Uterus (tissue), 4 donors: ENCODE measurements around the gene IL22. TPM values are rescaled to one million over a fixed set of nuclear protein-coding genes. Genes with fewer than 3 reads are reported as not detected.
"Not testable (repeated sequence)": the region's sequence is repeated elsewhere in the genome, so short reads cannot be mapped to it uniquely, and the experiment has no call there.

ENCODE experiments used
- DNase-seq, 2 donors: peaks; one replicate each; pipeline ENCODE4 v3.0.0-alpha.2; 2019 to 2020
- H3K27ac ChIP-seq, 2 donors: fragments of 200-600 bp; sonication (generic); 1 replicate in 1 of 2; 2 replicates in 1 of 2; pipeline ENCODE4 v1.5.1; 2016 to 2018
- H3K27me3 ChIP-seq, 2 donors: fragments of 200-600 bp; sonication (generic); one replicate each; pipeline ENCODE4 v1.5.1; 2018 to 2019; ENCODE audit warnings: control low read depth in 1 of 2
- H3K36me3 ChIP-seq, 2 donors: fragments of 200-600 bp; sonication (generic); one replicate each; pipeline ENCODE4 v1.5.1; 2019; ENCODE audit warnings: control low read depth in 1 of 2
- H3K4me1 ChIP-seq, 2 donors: fragments of 200-600 bp; sonication (generic); one replicate each; pipeline ENCODE4 v1.5.1; 2018 to 2019; ENCODE audit warnings: control low read depth in 1 of 2
- H3K4me3 ChIP-seq, 2 donors: fragments of 200-600 bp; sonication (generic); 1 replicate in 1 of 2; 2 replicates in 1 of 2; pipeline ENCODE4 v1.5.1; 2018 to 2019; ENCODE audit warnings: mild to moderate bottlenecking in 1 of 2
- H3K9me3 ChIP-seq, 2 donors: fragments of 200-600 bp; sonication (generic); one replicate each; pipeline ENCODE4 v1.5.1; 2019; ENCODE audit warnings: control low read depth in 1 of 2
- POLR2A ChIP-seq, 2 donors: fragments of 450-650 bp; IDR thresholded peaks; one replicate each; pipeline ENCODE4 v1.6.1; 2016; ENCODE audit warnings: antibody characterized with exemption in 2 of 2, mild to moderate bottlenecking in 1 of 2, moderate library complexity in 1 of 2
- intact Hi-C: fragments of 100-400 bp; cut with DNase I; formaldehyde crosslinking; loops from one replicate; pipeline ENCODE4 v1.15.1; 2023; ENCODE audit warnings: low total_unique reads
- total RNA-seq, 4 donors: library from RNA; depleted of rRNA in 3 of 4; stranded (reverse); fragments of >200 nt in 3 of 4; gene quantifications; one replicate each; pipeline versions ENCODE4 v1.1.0 to v1.2.4, GENCODE V29; 2014 to 2023
- TF ChIP-seq, protein P1 (sequence below), 4 experiments: fragments of 200-600 bp in 2 of 4; fragments of 450-650 bp in 2 of 4; sonication (generic) in 2 of 4; IDR thresholded peaks; one replicate each; pipeline ENCODE4 v1.5.1; 2016 to 2019; ENCODE audit warnings: antibody characterized with exemption in 4 of 4, mild to moderate bottlenecking in 2 of 4, moderate library complexity in 1 of 4
- donor health status: DM: yes; HTN: yes; CAD: no.

The IL22 gene
- total RNA-seq, 4 donors from 2014 or later: not detected

DNA sequence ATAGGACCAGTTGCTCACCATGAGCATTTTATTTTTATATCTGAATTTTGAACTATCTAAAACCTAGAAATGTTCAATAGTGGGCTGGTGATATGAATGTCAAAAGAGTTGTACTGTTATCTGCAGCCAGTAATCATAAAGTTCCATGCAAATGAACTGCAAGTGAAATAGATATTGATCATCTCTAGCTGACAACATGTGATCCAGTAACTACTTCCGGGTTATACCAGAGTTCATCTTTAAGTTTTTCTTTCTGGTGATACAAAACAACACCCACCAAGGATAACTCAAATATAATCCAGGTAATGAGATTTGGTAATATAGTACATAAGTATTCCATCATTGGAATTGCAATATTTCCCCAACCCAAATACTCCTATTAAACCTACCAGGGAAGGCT lies 31.9 kb downstream of the IL22 start:
- H3K27ac ChIP-seq: no peak overlapping the region
- H3K27me3 ChIP-seq: peaks cover 0 to 17% of the 10 kb centered on the region in 2 donors
- no peak for TF ChIP-seq POLR2A (IDR thresholded peaks at IDR 0.05)
- TF ChIP-seq, protein P1, sequence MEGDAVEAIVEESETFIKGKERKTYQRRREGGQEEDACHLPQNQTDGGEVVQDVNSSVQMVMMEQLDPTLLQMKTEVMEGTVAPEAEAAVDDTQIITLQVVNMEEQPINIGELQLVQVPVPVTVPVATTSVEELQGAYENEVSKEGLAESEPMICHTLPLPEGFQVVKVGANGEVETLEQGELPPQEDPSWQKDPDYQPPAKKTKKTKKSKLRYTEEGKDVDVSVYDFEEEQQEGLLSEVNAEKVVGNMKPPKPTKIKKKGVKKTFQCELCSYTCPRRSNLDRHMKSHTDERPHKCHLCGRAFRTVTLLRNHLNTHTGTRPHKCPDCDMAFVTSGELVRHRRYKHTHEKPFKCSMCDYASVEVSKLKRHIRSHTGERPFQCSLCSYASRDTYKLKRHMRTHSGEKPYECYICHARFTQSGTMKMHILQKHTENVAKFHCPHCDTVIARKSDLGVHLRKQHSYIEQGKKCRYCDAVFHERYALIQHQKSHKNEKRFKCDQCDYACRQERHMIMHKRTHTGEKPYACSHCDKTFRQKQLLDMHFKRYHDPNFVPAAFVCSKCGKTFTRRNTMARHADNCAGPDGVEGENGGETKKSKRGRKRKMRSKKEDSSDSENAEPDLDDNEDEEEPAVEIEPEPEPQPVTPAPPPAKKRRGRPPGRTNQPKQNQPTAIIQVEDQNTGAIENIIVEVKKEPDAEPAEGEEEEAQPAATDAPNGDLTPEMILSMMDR (IDR thresholded peaks at IDR 0.05): no peak
- intact Hi-C loops: loop anchor here (10.0 kb wide), 1 partner anchor 93 kb away; no protein-coding TSS in a partner anchor
- no peaks in the 10 kb centered on the region for H3K4me1 ChIP-seq
- no peaks in the 10 kb centered on the region for H3K36me3 ChIP-seq
- no peak for DNase-seq
- H3K4me3 ChIP-seq: no peak overlapping the region
- no peaks in the 10 kb centered on the region for H3K9me3 ChIP-seq

DNA sequence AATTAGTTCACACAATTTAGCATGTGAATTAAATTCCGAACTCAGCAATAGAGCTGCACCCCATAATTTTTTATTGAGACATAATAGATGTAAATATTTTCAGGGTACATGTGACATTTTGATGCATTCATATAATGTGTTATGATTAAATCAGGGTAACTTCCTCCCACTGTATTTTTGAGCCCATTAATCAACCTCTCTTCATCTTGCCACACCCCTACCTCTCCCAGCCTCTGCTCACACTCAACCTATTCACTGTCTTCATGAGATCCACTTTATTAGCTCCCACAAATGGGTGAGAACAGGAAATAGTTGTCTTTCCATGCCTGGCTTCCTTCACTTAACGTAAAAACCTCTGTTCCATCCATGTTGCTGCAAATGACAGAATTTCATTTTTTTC lies 42.5 kb downstream of the IL22 start:
- Histone ChIP-seq H3K27me3 (peaks cover 0 to 8% of the 10 kb centered on the region in 2 donors), H3K4me3 (no peak overlapping the region), H3K27ac (no peak overlapping the region), H3K36me3 (no peaks in the 10 kb centered on the region), H3K9me3 (no peaks in the 10 kb centered on the region), H3K4me1 (no peaks in the 10 kb centered on the region)
- TF ChIP-seq, protein P1 (IDR thresholded peaks at IDR 0.05): no peak
- TF ChIP-seq POLR2A (IDR thresholded peaks at IDR 0.05): no peak
- DNase-seq: no peak
- intact Hi-C loops: no loop called here

DNA sequence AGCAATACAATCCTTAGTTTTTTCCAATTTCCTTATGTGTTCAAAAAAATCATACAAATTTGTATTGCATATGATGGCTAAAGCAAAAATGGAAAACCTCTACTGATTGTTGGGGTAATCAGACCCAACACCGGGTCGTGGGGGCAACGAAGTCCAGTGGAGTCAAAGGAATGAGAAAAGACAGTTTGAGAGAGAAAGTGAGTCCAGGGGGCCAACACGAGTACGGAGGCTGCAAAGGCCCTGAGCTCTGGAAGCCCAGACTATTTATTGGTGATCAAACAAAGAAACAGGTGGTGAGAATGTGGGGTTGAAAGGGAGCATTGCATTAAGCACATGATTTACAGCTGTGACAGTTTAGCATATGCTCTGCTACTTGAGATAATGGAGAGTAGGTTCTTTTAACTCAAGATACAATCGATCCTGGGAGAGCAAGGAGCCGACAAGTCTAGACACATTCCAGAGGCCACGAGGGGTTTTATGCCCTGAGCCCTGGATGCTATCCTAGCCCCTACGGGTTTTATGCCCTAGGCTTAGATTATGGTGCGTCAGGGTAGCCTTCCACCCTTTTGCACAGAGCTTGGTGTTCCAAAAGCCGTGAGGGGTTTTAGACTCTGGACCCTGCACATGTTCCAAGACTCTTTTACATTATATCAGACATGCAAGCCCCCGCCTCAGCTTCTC lies 44.2 kb downstream of the IL22 start:
- intact Hi-C loops, H3K4me3 ChIP-seq: not testable (repeated sequence)

DNA sequence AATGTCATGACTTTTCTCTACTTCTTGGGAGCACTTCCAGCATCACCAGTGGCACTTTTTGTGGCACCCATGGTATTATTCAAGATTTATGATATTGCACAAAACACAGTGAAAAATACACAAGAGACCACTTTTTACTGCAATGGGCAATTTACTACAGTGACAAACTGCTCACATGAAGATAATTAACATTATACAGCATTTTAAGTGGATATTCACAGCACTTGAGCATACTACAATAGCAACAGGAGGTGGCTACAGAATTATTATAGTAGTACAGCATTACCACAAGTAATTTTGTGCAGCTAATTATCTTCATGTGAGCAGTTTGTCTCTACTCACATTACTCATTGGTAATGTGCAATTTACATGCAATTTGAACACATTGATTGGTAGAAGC lies 46.1 kb downstream of the IL22 start:
- DNase-seq: no peak
- H3K9me3 ChIP-seq: no peaks in the 10 kb centered on the region
- H3K27me3 ChIP-seq: peaks cover 0 to 3% of the 10 kb centered on the region in 2 donors
- no peaks in the 10 kb centered on the region for H3K36me3 ChIP-seq
- H3K27ac ChIP-seq: no peak overlapping the region
- TF ChIP-seq POLR2A (IDR thresholded peaks at IDR 0.05): no peak
- TF ChIP-seq, protein P1 (IDR thresholded peaks at IDR 0.05): no peak
- no peak overlapping the region for H3K4me3 ChIP-seq
- no peaks in the 10 kb centered on the region for H3K4me1 ChIP-seq
- intact Hi-C loops: no loop called here

More for the DNA sequence above, 44.2 kb downstream of the IL22 start:
- not testable (repeated sequence) for DNase-seq, H3K4me1 ChIP-seq, H3K36me3 ChIP-seq, H3K27ac ChIP-seq, H3K9me3 ChIP-seq, H3K27me3 ChIP-seq

DNA sequence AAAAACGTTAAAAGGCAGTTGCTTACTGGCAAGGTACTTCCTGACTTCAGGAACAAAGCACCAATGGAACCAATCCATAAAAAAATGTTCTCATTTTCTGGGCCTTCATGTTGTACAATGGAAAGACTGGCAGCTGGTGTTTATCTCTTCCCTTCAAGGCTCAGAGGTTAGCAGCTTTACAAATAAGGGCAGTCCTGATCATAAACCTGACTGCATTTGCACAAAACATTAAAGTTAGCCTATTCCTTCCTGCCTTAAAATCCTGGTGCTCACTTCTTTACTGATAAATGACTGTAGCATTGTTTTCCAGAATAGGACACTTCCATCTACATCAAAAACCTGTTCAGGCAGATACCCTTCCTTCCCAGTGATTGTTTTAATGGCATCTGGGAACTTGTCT lies 47.0 kb downstream of the IL22 start:
- Histone ChIP-seq H3K9me3 (no peaks in the 10 kb centered on the region), H3K27me3 (peaks cover 0 to 3% of the 10 kb centered on the region in 2 donors), H3K36me3 (no peaks in the 10 kb centered on the region), H3K4me1 (no peaks in the 10 kb centered on the region), H3K4me3 (no peak overlapping the region), H3K27ac (no peak overlapping the region)
- no peak for DNase-seq
- TF ChIP-seq, protein P1 (IDR thresholded peaks at IDR 0.05): no peak
- TF ChIP-seq POLR2A (IDR thresholded peaks at IDR 0.05): no peak
- intact Hi-C loops: no loop called here
